H1 (cell line): ENCODE data around the gene SNU13. TPM values are rescaled to one million over a fixed set of nuclear protein-coding genes. Genes with fewer than 3 reads are reported as not detected.

Experiments
- CTCF ChIA-PET: fragments of 300-600 bp; sonication (Branson Sonifier 250); formaldehyde crosslinking; loops from one replicate; lab custom pipeline; 2021; ENCODE audit not compliant: partially characterized antibody; lab: Charles Lee
- POLR2A ChIA-PET: fragments of 300-600 bp; sonication (Branson Sonifier 250); formaldehyde crosslinking; loops from one replicate; lab custom pipeline; 2021; ENCODE audit warnings: inconsistent platforms; ENCODE audit not compliant: partially characterized antibody; lab: Charles Lee
- DNase-seq, 2 experiments: peaks; one replicate each; pipeline versions ENCODE4 v3.0.0 to v3.0.0-alpha.2; 2010 to 2022; ENCODE audit warnings: low spot score in 2 of 2, low read depth in 1 of 2, mixed read lengths in 1 of 2
- FAIRE-seq: peaks from 2 replicates; lab custom pipeline; 2011; peaks lifted over from hg19 to GRCh38; lab: Jason Lieb, UNC
- H2AFZ ChIP-seq: 2 replicates; pipeline ENCODE4 v1.8.1; 2012; ENCODE audit warnings: low read length, inconsistent platforms
- H2AK5ac ChIP-seq: 2 replicates; pipeline ENCODE4 v1.6.1; 2013; ENCODE audit warnings: low read depth, low read length
- H2BK120ac ChIP-seq: replicated peaks from 2 replicates; pipeline ENCODE3; 2013; ENCODE audit warnings: low read depth, low read length, inconsistent platforms
- H2BK12ac ChIP-seq: 2 replicates; pipeline ENCODE4 v1.6.1; 2013; ENCODE audit warnings: low read depth, low read length
- H2BK15ac ChIP-seq: 2 replicates; pipeline ENCODE4 v1.6.1; 2013; ENCODE audit warnings: low read length
- H2BK20ac ChIP-seq: 2 replicates; pipeline ENCODE4 v1.6.1; 2013; ENCODE audit warnings: low read length
- H2BK5ac ChIP-seq: 2 replicates; pipeline ENCODE4 v1.6.1; 2013; ENCODE audit warnings: low read depth, low read length
- H3K14ac ChIP-seq: 2 replicates; pipeline ENCODE4 v1.6.1; 2013; ENCODE audit warnings: inconsistent platforms; ENCODE audit not compliant: insufficient read length
- H3K18ac ChIP-seq: 2 replicates; pipeline ENCODE4 v1.6.1; 2013; ENCODE audit warnings: low read length; ENCODE audit errors: extremely low read depth
- H3K23ac ChIP-seq: 2 replicates; pipeline ENCODE4 v1.6.1; 2013; ENCODE audit warnings: inconsistent platforms; ENCODE audit not compliant: insufficient read length
- H3K23me2 ChIP-seq: 2 replicates; pipeline ENCODE4 v1.6.1; 2013; ENCODE audit warnings: low read depth, low read length
- H3K27ac ChIP-seq: 2 replicates; pipeline ENCODE4 v1.6.1; 2011; ENCODE audit warnings: low read depth, low read length, inconsistent platforms
- H3K27me3 ChIP-seq, 4 experiments: replicated peaks in 1 of 4; 1 replicate in 1 of 4; 2 replicates in 3 of 4; pipeline versions ENCODE4 v1.6.1 to v1.8.1; 2011 to 2013; ENCODE audit warnings: low read length in 3 of 4, mild to moderate bottlenecking in 3 of 4, inconsistent platforms in 2 of 4, mixed read lengths in 2 of 4, moderate library complexity in 1 of 4; ENCODE audit not compliant: control insufficient read depth in 3 of 4, insufficient read depth in 3 of 4; ENCODE audit errors: extremely low read depth in 1 of 4
- H3K36me3 ChIP-seq, 4 experiments: 2 replicates each; pipeline versions ENCODE4 v1.6.1 to v1.8.1; 2011 to 2013; ENCODE audit warnings: mild to moderate bottlenecking in 4 of 4, low read length in 3 of 4, moderate library complexity in 2 of 4, control low read depth in 1 of 4, inconsistent platforms in 1 of 4; ENCODE audit not compliant: insufficient read depth in 4 of 4, control insufficient read depth in 2 of 4
- H3K4ac ChIP-seq: replicated peaks from 2 replicates; pipeline ENCODE3; 2013; ENCODE audit warnings: low read length, low read depth, mixed read lengths, inconsistent platforms; ENCODE audit not compliant: insufficient read length
- H3K4me1 ChIP-seq, 4 experiments: replicated peaks in 1 of 4; 1 replicate in 1 of 4; 2 replicates in 3 of 4; pipeline versions ENCODE4 v1.6.1 to v1.8.1; 2011 to 2013; ENCODE audit warnings: low read length in 3 of 4, inconsistent platforms in 2 of 4, mixed read lengths in 1 of 4; ENCODE audit not compliant: insufficient read depth in 4 of 4, control insufficient read depth in 3 of 4
- H3K4me2 ChIP-seq, 2 experiments: 2 replicates each; pipeline versions ENCODE4 v1.6.1 to v1.8.1; 2011 to 2013; ENCODE audit warnings: low read depth in 2 of 2, low read length in 2 of 2, control low read depth in 1 of 2, inconsistent platforms in 1 of 2, mild to moderate bottlenecking in 1 of 2; ENCODE audit not compliant: insufficient read depth in 1 of 2
- H3K4me3 ChIP-seq, 4 experiments: fragments of 200-600, 300-600 bp in 1 of 4; sonication (generic), shearing (Covaris generic), sonication (Bioruptor Twin) in 1 of 4; 2 replicates each; pipeline versions ENCODE4 v1.5.1 to v1.8.1; 2011 to 2016; ENCODE audit warnings: low read length in 4 of 4, low read depth in 3 of 4, control low read depth in 2 of 4, inconsistent platforms in 2 of 4, mild to moderate bottlenecking in 2 of 4, mixed read lengths in 1 of 4, moderate library complexity in 1 of 4; ENCODE audit not compliant: insufficient read depth in 2 of 4; ENCODE audit errors: extremely low read depth in 1 of 4
- H3K56ac ChIP-seq: replicated peaks from 2 replicates; pipeline ENCODE3; 2013; ENCODE audit warnings: low read depth, mild to moderate bottlenecking, mixed read lengths, low read length, inconsistent platforms; ENCODE audit not compliant: insufficient read length
- H3K79me1 ChIP-seq: 2 replicates; pipeline ENCODE4 v1.6.1; 2013; ENCODE audit warnings: low read depth, low read length, control low read depth
- H3K79me2 ChIP-seq, 2 experiments: 2 replicates each; pipeline versions ENCODE4 v1.6.1 to v1.8.1; 2012 to 2013; ENCODE audit warnings: low read length in 2 of 2, mild to moderate bottlenecking in 2 of 2, inconsistent platforms in 1 of 2; ENCODE audit not compliant: insufficient read depth in 2 of 2, control insufficient read depth in 1 of 2
- H3K9ac ChIP-seq, 4 experiments: replicated peaks in 1 of 4; 1 replicate in 1 of 4; 2 replicates in 3 of 4; pipeline versions ENCODE4 v1.6.1 to v1.8.1; 2011 to 2013; ENCODE audit warnings: low read depth in 3 of 4, low read length in 3 of 4, control low read depth in 2 of 4, mild to moderate bottlenecking in 2 of 4, moderate library complexity in 2 of 4, inconsistent platforms in 1 of 4; ENCODE audit errors: extremely low read depth in 1 of 4
- H3K9me3 ChIP-seq, 2 experiments: 2 replicates each; pipeline versions ENCODE4 v1.6.1 to v1.8.1; 2012 to 2013; ENCODE audit warnings: mild to moderate bottlenecking in 2 of 2, moderate library complexity in 2 of 2, control low read depth in 1 of 2, inconsistent platforms in 1 of 2, low read depth in 1 of 2, low read length in 1 of 2, mixed read lengths in 1 of 2; ENCODE audit not compliant: insufficient read depth in 2 of 2
- H4K20me1 ChIP-seq, 2 experiments: replicated peaks in 1 of 2; 2 replicates each; pipeline versions ENCODE3 to v1.8.1; 2011 to 2013; ENCODE audit warnings: inconsistent platforms in 2 of 2, low read length in 2 of 2, mild to moderate bottlenecking in 1 of 2; ENCODE audit not compliant: insufficient read depth in 2 of 2, control insufficient read depth in 1 of 2
- H4K5ac ChIP-seq: 2 replicates; pipeline ENCODE4 v1.6.1; 2013; ENCODE audit warnings: low read length, low read depth, mixed read lengths, inconsistent platforms; ENCODE audit not compliant: insufficient read length
- H4K8ac ChIP-seq: 2 replicates; pipeline ENCODE4 v1.8.0; 2013; ENCODE audit warnings: mild to moderate bottlenecking, moderate library complexity, low read length, inconsistent platforms; ENCODE audit not compliant: insufficient read depth; ENCODE audit errors: extremely low read depth
- H4K91ac ChIP-seq: replicated peaks from 2 replicates; pipeline ENCODE3; 2013; ENCODE audit warnings: low read length, mixed read lengths, inconsistent platforms; ENCODE audit not compliant: insufficient read length
- ASH2L ChIP-seq: fragments of 200-600, 300-600 bp; sonication (generic); IDR thresholded peaks from one replicate; pipeline ENCODE4 v1.7.1; 2017; ENCODE audit warnings: low read length
- CBX5 ChIP-seq: fragments of 300-800, 300-1000 bp; sonication (generic); IDR thresholded peaks from 2 replicates; pipeline ENCODE4 v1.7.1; 2016; ENCODE audit warnings: antibody characterized with exemption, low read length, low read depth
- CEBPB ChIP-seq: IDR thresholded peaks from 2 replicates; pipeline ENCODE4 v1.6.1; 2012; ENCODE audit warnings: low read depth, low read length
- E2F6 ChIP-seq: IDR thresholded peaks from 2 replicates; pipeline ENCODE4 v1.6.1; 2012; ENCODE audit warnings: inconsistent platforms
- KDM5A ChIP-seq: fragments of 200-600 bp; IDR thresholded peaks from 2 replicates; pipeline ENCODE4 v1.7.1; 2012; ENCODE audit warnings: mild to moderate bottlenecking, low read length, inconsistent platforms, mixed read lengths
- RAD21 ChIP-seq, 2 experiments: IDR thresholded peaks in 1 of 2; conservative IDR thresholded peaks in 1 of 2; 2 replicates each; pipeline ENCODE4 v1.6.1; 2011; ENCODE audit warnings: low read depth in 2 of 2, low read length in 2 of 2, improper control_type of control experiment in 1 of 2, inconsistent platforms in 1 of 2, mild to moderate bottlenecking in 1 of 2, moderate library complexity in 1 of 2
- RBBP5 ChIP-seq: IDR thresholded peaks from 2 replicates; pipeline ENCODE4 v1.7.1; 2012; ENCODE audit warnings: low read depth, mild to moderate bottlenecking, inconsistent platforms, low read length, moderate library complexity, borderline replicate concordance
- RFX5 ChIP-seq: IDR thresholded peaks from 2 replicates; pipeline ENCODE4 v1.6.1; 2011; ENCODE audit warnings: low read depth, low read length, improper control_type of control experiment, borderline replicate concordance
- RXRA ChIP-seq: IDR thresholded peaks from 2 replicates; pipeline ENCODE4 v1.6.1; 2011; ENCODE audit warnings: low read depth, mild to moderate bottlenecking, low read length, moderate library complexity; ENCODE audit not compliant: insufficient read depth
- WGBS, 2 experiments: shearing (Covaris generic) in 1 of 2; methylation state at CpG; one replicate each; pipeline versions ENCODE4 v1.1.6 to v1.1.7; 2013 to 2015; ENCODE audit warnings: low lambda C conversion rate in 2 of 2, mixed read lengths in 2 of 2, inconsistent platforms in 1 of 2, low coverage in 1 of 2, missing lambda C conversion rate in 1 of 2; ENCODE audit not compliant: insufficient replicate concordance in 2 of 2, insufficient coverage in 1 of 2, insufficient read length in 1 of 2; ENCODE audit errors: extremely low coverage in 1 of 2, missing lambda C conversion rate in 1 of 2; 5-methylcytosine and 5-hydroxymethylcytosine counted together
- polyA plus RNA-seq, 7 experiments: library from polyadenylated mRNA; depleted of rRNA in 3 of 7; stranded (reverse) in 5 of 7; unstranded in 2 of 7; fragments of >200 nt in 5 of 7; fragments of 200-250 nt in 2 of 7; gene quantifications; 1 replicate in 5 of 7; 2 replicates in 1 of 7; 4 replicates in 1 of 7; pipeline versions ENCODE4 v1.2.1 to v1.2.3, GENCODE V29; 2011 to 2013; ENCODE audit warnings: missing spikeins in 2 of 7, mixed read lengths in 2 of 7
- total RNA-seq: library from RNA; stranded (reverse); fragmentation: NEBNext Ultra II Directional; extraction: Animal tissue kit (Norgen Biotek cat#: 25700); gene quantifications from 2 replicates; pipeline ENCODE4 v1.2.1, GENCODE V29; 2021
- TF ChIP-seq, protein P1 (sequence below), 3 experiments: IDR thresholded peaks; 1 replicate in 2 of 3; 2 replicates in 1 of 3; pipeline versions ENCODE4 v1.5.1 to v1.6.1; 2011; ENCODE audit warnings: low read length in 3 of 3, mild to moderate bottlenecking in 3 of 3, inconsistent platforms in 2 of 3, low read depth in 1 of 3, moderate library complexity in 1 of 3; ENCODE audit not compliant: insufficient read depth in 1 of 3; ENCODE audit errors: control extremely low read depth in 1 of 3

The SNU13 gene
- total and polyA plus RNA-seq, 2 of the 8 experiments (the other 6 are each of a cell fraction or from before 2014, with no cell fraction given), result 241 to 281 TPM

DNA sequence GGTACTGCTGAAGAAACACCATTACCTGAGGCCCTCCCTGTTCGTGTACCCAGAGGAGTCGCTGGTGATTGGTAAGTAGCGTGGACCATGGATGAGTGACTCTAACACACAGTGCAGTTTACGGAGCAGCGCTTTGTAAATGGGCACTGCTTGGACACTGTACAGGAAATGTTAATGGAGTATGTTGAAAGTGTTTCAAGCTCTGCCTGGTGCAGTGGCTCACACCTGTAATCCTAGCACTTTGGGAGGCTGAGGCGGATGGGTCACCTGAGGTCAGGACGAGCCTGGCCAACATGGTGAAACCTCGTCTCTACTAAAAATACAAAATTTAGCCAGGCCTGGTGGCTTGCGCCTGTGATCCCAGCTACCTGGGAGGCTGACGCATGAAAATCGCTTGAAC, 37.8 kb downstream of the SNU13 start:
- CTCF ChIA-PET, result interaction anchor here (1.2 to 1.8 kb wide), 4 partner anchors 9 to 96 kb away, joined by 3 to 7 read pairs (median 4); no protein-coding TSS in a partner anchor
- Histone ChIP-seq H3K79me1 (no peaks in the 10 kb centered on the region; the same call in 1 of the 2 replicates), H3K27ac (no peak overlapping the region), H3K9ac (no peak overlapping the region), H3K23me2 (no peaks in the 10 kb centered on the region), H2BK20ac (no peak overlapping the region), H3K4me1 (no peaks in the 10 kb centered on the region), H3K4me3 (no peak overlapping the region), H2AFZ (no peak overlapping the region), H2AK5ac (no peak overlapping the region), H3K56ac (no peak overlapping the region), H2BK5ac (no peak overlapping the region), H2BK120ac (no peak overlapping the region), H4K91ac (no peak overlapping the region), H2BK12ac (no peak overlapping the region), H4K20me1 (peaks cover 0 to 5% of the 10 kb centered on the region in 2 experiments), H3K9me3 (no peaks in the 10 kb centered on the region), H2BK15ac (no peak overlapping the region), H3K14ac (no peak overlapping the region), H3K79me2 (no peaks in the 10 kb centered on the region; a peak in 1 of 4 replicates), H4K8ac (no peak overlapping the region), H3K27me3 (no peaks in the 10 kb centered on the region), H3K4me2 (no peak overlapping the region), H3K18ac (no peak overlapping the region), H3K36me3 (peaks cover 46 to 93% (median 73%) of the 10 kb centered on the region in 4 experiments), H3K4ac (no peak overlapping the region), H3K23ac (no peak overlapping the region), H4K5ac (no peak overlapping the region)
- WGBS, 2 experiments, result 98% methylated on average over 11 of the region's 11 CpGs; no CpG with 5 or more reads in 1 of the 2 experiments
- DNase-seq, result no peak
- FAIRE-seq, result no peak
- POLR2A ChIA-PET, result interaction anchor here (1.3 to 16.5 kb wide), 8 partner anchors 9 to 41 kb away, joined by 3 to 129 read pairs (median 5); partner anchors contain the start of genes DESI1 and XRCC6
- TF ChIP-seq CEBPB (no peak), CBX5 (no peak), RFX5 (no peak), RAD21 (IDR thresholded peaks at IDR 0.05 in 1 of 2, conservative IDR thresholded peaks at IDR 0.05 in 1 of 2; ENCODE audit: low read depth in 2 of 2, low read length in 2 of 2) (no peak), RBBP5 (no peak), ASH2L (no peak), E2F6 (no peak), RXRA (no peak), KDM5A (no peak)
- TF ChIP-seq, protein P1, sequence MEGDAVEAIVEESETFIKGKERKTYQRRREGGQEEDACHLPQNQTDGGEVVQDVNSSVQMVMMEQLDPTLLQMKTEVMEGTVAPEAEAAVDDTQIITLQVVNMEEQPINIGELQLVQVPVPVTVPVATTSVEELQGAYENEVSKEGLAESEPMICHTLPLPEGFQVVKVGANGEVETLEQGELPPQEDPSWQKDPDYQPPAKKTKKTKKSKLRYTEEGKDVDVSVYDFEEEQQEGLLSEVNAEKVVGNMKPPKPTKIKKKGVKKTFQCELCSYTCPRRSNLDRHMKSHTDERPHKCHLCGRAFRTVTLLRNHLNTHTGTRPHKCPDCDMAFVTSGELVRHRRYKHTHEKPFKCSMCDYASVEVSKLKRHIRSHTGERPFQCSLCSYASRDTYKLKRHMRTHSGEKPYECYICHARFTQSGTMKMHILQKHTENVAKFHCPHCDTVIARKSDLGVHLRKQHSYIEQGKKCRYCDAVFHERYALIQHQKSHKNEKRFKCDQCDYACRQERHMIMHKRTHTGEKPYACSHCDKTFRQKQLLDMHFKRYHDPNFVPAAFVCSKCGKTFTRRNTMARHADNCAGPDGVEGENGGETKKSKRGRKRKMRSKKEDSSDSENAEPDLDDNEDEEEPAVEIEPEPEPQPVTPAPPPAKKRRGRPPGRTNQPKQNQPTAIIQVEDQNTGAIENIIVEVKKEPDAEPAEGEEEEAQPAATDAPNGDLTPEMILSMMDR (IDR thresholded peaks at IDR 0.05; ENCODE audit: control extremely low read depth in 1 of 3, insufficient read depth in 1 of 3, low read depth in 1 of 3, low read length in 3 of 3), result no peak
